Gastroesophageal sphincter (tissue), 3 donors: ENCODE data around the gene TJAP1.

Experiments
- POLR2A ChIP-seq, 2 donors: fragments of 450-650 bp; IDR thresholded peaks; one replicate each; pipeline ENCODE4 v1.6.1; 2017; ENCODE audit warnings: antibody characterized with exemption in 2 of 2, mild to moderate bottlenecking in 2 of 2, moderate library complexity in 1 of 2
- POLR2AphosphoS5 ChIP-seq: sonication (generic); formaldehyde crosslinking; IDR thresholded peaks from one replicate; pipeline ENCODE4 v1.6.1; 2017; ENCODE audit warnings: antibody characterized with exemption
- TF ChIP-seq, protein P1 (sequence below), 4 experiments: fragments of 200-600 bp in 2 of 4; fragments of 450-650 bp in 2 of 4; sonication (generic) in 1 of 4; IDR thresholded peaks; one replicate each; pipeline ENCODE4 v1.5.1; 2017 to 2019; ENCODE audit warnings: antibody characterized with exemption in 4 of 4, mild to moderate bottlenecking in 2 of 4, moderate library complexity in 2 of 4

DNA sequence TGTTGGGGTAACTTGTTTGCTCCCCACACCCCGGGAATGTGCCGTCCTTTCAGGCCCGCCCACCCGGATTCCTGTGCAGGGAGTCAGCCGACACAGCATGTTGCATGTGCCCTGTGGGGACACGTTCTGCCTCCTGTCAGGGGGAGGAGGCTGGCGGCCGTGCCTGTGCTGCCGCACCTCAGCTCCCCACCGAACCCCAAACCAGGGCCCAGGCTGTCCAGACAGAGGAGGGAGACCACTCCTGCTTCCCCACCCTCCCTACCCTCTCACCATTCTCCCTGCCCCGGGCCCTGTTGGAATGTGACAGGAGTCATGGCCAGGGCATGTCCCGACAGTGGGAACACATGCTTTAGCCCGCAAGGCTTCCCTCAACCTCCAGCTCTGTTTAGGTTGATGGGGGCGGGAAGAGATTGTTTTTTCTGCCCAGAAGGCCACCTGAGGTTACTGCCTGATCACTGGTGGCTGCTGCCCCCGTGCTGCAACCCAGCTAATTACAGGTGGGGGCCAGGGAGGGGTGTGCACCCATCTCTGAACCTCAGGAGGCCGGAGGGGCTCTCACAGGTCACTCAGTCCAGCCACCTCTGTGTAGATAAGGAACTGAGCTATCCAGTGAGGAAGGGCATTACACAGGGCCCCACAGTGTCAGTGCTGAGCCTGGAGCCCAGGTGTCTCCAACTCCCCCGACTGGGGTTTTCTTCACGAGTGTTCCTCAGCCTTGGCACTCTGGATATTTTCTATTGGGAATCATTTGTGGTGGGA lies 19.2 kb downstream of the TJAP1 start:
- TF ChIP-seq, protein P1, sequence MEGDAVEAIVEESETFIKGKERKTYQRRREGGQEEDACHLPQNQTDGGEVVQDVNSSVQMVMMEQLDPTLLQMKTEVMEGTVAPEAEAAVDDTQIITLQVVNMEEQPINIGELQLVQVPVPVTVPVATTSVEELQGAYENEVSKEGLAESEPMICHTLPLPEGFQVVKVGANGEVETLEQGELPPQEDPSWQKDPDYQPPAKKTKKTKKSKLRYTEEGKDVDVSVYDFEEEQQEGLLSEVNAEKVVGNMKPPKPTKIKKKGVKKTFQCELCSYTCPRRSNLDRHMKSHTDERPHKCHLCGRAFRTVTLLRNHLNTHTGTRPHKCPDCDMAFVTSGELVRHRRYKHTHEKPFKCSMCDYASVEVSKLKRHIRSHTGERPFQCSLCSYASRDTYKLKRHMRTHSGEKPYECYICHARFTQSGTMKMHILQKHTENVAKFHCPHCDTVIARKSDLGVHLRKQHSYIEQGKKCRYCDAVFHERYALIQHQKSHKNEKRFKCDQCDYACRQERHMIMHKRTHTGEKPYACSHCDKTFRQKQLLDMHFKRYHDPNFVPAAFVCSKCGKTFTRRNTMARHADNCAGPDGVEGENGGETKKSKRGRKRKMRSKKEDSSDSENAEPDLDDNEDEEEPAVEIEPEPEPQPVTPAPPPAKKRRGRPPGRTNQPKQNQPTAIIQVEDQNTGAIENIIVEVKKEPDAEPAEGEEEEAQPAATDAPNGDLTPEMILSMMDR (IDR thresholded peaks at IDR 0.05) = peak in 3 of 4 experiments; percentile 44 to 68 (median 48)
- no peak for TF ChIP-seq POLR2A (IDR thresholded peaks at IDR 0.05)
- TF ChIP-seq POLR2AphosphoS5 = no peak
